NT2/D1 (cell line): ENCODE data around the gene SLC6A5.

ENCODE experiments used
- SUZ12 ChIP-seq: IDR thresholded peaks from 2 replicates; pipeline ENCODE4 v1.6.1; 2011; ENCODE audit not compliant: insufficient read length, insufficient read depth; ENCODE audit errors: extremely low read depth
- YY1 ChIP-seq: IDR thresholded peaks from 2 replicates; pipeline ENCODE4 v1.6.1; 2011; ENCODE audit not compliant: insufficient read length, insufficient read depth

DNA sequence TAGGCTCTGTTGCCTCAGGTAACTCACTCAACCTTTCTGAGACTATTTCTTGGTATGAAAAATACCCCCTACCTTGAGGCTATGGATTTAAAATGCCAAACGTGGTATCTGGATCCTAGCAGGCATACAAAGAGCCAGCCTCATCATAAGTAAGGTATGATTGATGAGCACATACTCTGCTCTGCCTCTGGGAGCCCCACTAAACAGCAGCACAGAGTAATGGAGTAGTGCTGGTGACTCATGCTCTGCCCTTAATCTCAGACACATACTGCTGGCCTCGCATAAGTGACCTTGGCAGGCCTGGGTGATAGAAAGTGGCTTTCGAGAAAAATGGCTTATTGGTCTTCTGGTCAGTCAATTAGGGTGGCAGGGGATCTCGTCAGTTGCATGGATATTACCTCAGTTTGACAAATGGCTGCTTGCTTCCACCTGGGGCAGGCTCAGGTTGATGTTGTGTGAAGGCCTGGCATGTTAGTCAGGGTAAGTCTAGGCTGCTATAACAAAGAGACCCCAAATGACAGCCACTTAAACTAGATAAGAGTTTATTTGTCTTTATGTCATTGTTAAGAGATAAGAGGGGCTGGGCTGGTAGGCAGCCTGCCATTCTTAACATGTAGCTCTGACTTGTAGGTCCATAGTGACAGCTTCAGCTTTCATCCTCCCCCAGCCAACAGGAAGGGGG, 15.2 kb upstream of the SLC6A5 start:
- no peak for TF ChIP-seq SUZ12
- TF ChIP-seq YY1 = no peak
